ENCODE results near the gene GOLGA8T.
"Not testable (repeated sequence)": the region's sequence is repeated elsewhere in the genome, so short reads cannot be mapped to it uniquely, and the experiment has no call there.

DNA sequence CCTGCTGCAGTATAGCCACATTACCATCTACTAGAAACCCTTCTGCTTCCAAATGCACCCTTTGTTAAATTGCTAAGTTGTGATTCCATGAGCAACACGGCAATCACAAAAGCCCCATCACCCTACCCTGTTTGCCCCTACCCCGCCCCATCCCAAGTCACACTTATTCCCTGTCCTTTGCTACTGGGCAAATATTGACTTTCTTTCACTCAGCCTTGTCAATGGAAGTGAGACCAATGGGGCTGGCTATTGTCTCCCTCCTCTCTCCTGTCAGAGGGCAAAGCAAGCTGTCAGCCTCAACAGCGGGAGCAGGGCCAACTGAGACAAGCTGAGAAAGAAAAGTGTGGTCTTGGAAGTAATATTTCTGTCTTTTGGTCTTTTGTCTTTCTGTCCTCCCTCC, 52.6 kb downstream of the GOLGA8T start:
- TF ChIP-seq, protein P1, sequence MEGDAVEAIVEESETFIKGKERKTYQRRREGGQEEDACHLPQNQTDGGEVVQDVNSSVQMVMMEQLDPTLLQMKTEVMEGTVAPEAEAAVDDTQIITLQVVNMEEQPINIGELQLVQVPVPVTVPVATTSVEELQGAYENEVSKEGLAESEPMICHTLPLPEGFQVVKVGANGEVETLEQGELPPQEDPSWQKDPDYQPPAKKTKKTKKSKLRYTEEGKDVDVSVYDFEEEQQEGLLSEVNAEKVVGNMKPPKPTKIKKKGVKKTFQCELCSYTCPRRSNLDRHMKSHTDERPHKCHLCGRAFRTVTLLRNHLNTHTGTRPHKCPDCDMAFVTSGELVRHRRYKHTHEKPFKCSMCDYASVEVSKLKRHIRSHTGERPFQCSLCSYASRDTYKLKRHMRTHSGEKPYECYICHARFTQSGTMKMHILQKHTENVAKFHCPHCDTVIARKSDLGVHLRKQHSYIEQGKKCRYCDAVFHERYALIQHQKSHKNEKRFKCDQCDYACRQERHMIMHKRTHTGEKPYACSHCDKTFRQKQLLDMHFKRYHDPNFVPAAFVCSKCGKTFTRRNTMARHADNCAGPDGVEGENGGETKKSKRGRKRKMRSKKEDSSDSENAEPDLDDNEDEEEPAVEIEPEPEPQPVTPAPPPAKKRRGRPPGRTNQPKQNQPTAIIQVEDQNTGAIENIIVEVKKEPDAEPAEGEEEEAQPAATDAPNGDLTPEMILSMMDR (conservative IDR thresholded peaks at IDR 0.05), result not testable (repeated sequence)
- TF ChIP-seq ZFX (IDR thresholded peaks at IDR 0.05), result not testable (repeated sequence)
